Lower leg skin (tissue), 4 donors: ENCODE measurements around the gene GRB10. TPM values are rescaled to one million over a fixed set of nuclear protein-coding genes. Genes with fewer than 3 reads are reported as not detected.
A peak's percentile ranks its signal among the peaks of the same experiment; 100 is the strongest.

Experiments
- DNase-seq, 2 donors: peaks; one replicate each; pipeline ENCODE4 v3.0.0-alpha.2; 2019; ENCODE audit warnings: low spot score in 2 of 2
- H3K4me3 ChIP-seq: fragments of 200-600 bp; sonication (generic); 2 replicates; pipeline ENCODE4 v1.5.1; 2017; ENCODE audit warnings: mild to moderate bottlenecking, low read depth; ENCODE audit not compliant: poor library complexity, severe bottlenecking
- CTCF ChIP-seq, 3 donors: fragments of 450-650 bp; IDR thresholded peaks; one replicate each; pipeline ENCODE4 v1.5.1; 2016; ENCODE audit warnings: antibody characterized with exemption in 3 of 3, mild to moderate bottlenecking in 3 of 3, moderate library complexity in 2 of 3
- POLR2A ChIP-seq, 2 donors: fragments of 450-650 bp; IDR thresholded peaks; one replicate each; pipeline ENCODE4 v1.6.1; 2016 to 2017; ENCODE audit warnings: antibody characterized with exemption in 2 of 2, mild to moderate bottlenecking in 1 of 2, moderate library complexity in 1 of 2
- WGBS, 2 donors: methylation state at CpG; one replicate each; pipeline ENCODE4 v1.1.5; 2018; 5-methylcytosine and 5-hydroxymethylcytosine counted together
- intact Hi-C: fragments of 100-400 bp; cut with DNase I; formaldehyde crosslinking; loops from one replicate; pipeline ENCODE4 v1.15.0; 2023; ENCODE audit warnings: low total_unique reads
- total RNA-seq, 4 donors: library from RNA; depleted of rRNA; stranded (reverse); fragments of >200 nt; gene quantifications; one replicate each; pipeline ENCODE4 v1.1.0, GENCODE V29; 2016

The GRB10 gene
- total RNA-seq, 4 donors from 2014 or later = 6.6 to 25.7 (median 15.2) TPM

GRCh38 chr7:50808282-50808888 lies 25.7 kb upstream of the GRB10 start:
- H3K4me3 ChIP-seq = no peak overlapping the region
- TF ChIP-seq CTCF (IDR thresholded peaks at IDR 0.05) (no peak), POLR2A (IDR thresholded peaks at IDR 0.05) (no peak)
- 83% methylated on average over 13 to 14 of the region's 14 CpGs for WGBS, 2 donors
- peak in 1 of 2 donors; percentile 70 for DNase-seq
- intact Hi-C loops = loop anchor here (10.0 kb wide), 1 partner anchor 84 kb away; no protein-coding TSS in a partner anchor

- intact Hi-C loops = loop anchor here (10.0 kb wide), 1 partner anchor 82 kb away; no protein-coding TSS in a partner anchor
- TF ChIP-seq CTCF (IDR thresholded peaks at IDR 0.05) (no peak), POLR2A (IDR thresholded peaks at IDR 0.05) (no peak)
- peak in 1 of 2 donors; percentile 74 for DNase-seq
- H3K4me3 ChIP-seq = no peak overlapping the region
- 86 to 88% methylated on average over 14 of the region's 14 CpGs for WGBS, 2 donors
Measured at GRCh38 chr7:50807026-50807730, 24.5 kb upstream of the GRB10 start.

- intact Hi-C loops = loop anchor here (10.0 kb wide), 1 partner anchor 81 kb away; no protein-coding TSS in a partner anchor
- peak in 1 of 2 donors; percentile 50 for DNase-seq
- WGBS, 2 donors = 63 to 68% methylated on average over 9 of the region's 9 CpGs
- no peak overlapping the region for H3K4me3 ChIP-seq
- no peak for TF ChIP-seq POLR2A (IDR thresholded peaks at IDR 0.05)
- TF ChIP-seq CTCF (IDR thresholded peaks at IDR 0.05) = no peak
Measured at GRCh38 chr7:50806143-50806542, 23.4 kb upstream of the GRB10 start.

GRCh38 chr7:50805447-50806125 lies 22.9 kb upstream of the GRB10 start:
- intact Hi-C loops = loop anchor here (10.0 kb wide), 1 partner anchor 81 kb away; no protein-coding TSS in a partner anchor
- DNase-seq = no peak
- 31 to 40% methylated on average over 5 of the region's 5 CpGs for WGBS, 2 donors
- no peak overlapping the region for H3K4me3 ChIP-seq
- TF ChIP-seq CTCF (IDR thresholded peaks at IDR 0.05) = no peak
- no peak for TF ChIP-seq POLR2A (IDR thresholded peaks at IDR 0.05)

DNA sequence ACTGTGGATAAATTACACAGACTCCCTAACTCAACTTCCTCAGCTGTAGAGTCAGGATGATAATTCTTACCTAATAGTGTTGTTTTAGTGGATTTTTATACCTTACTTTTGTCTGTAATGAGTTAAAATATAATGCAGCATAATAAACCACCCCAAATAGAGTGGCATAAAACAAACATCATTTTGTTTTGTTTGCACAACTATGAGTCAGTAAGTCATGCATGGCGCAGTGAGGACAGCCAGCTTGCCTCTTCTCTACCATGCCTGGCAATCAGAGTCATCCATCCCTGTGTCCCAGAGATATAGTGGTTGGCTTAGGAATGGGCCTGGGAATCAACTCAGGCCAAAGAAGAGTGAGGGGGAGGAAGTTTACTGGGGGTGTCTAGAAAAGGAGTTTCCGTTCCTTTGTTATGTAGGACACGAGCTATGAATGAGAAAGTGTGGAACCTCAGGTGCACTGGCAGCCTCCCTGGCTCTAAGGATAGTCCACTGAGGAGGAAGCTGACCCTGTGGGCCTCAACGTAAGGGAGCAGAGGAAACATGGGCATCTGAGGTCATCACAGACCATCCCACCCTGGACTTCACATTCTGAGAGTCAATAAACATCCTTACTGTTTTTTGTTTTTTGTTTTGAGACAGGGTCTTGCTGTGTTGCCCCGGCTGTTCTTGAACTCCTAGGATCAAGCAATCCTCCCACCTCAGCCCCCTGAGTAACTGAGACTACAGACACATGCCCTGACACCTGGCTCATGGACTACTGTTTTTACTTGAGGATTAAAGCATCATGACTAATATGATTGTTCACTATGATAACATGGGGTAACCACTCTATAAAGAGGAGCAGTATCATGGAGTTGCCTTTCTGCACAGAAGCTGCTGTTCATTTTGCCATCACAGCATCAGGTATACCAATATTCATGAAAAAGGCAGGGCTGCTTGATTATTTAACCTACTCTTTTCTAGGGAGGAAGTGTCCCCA lies 21.0 kb upstream of the GRB10 start:
- DNase-seq = no peak
- intact Hi-C loops = loop anchor here (10.0 kb wide), 1 partner anchor 79 kb away; no protein-coding TSS in a partner anchor
- no peak for TF ChIP-seq POLR2A (IDR thresholded peaks at IDR 0.05)
- no peak for TF ChIP-seq CTCF (IDR thresholded peaks at IDR 0.05)
- H3K4me3 ChIP-seq = no peak overlapping the region
- 94 to 97% methylated on average over 5 of the region's 5 CpGs for WGBS, 2 donors
